ENCODE measurements around the gene LTV1. TPM values are rescaled to one million over a fixed set of nuclear protein-coding genes. Genes with fewer than 3 reads are reported as not detected.

Gene LTV1
- total and polyA plus RNA-seq, 9 of the 15 experiments (the other 6 are each of a cell fraction or from before 2014, with no cell fraction given), result 57.9 to 162 (median 119) TPM

- Histone ChIP-seq H3K27ac (ENCODE audit: extremely low read depth, low read depth, low read length) (peak overlapping the region; percentile 65), H3K4me1 (replicated peaks in 1 of 2; ENCODE audit: control insufficient read depth in 2 of 2, insufficient read depth in 2 of 2, low read length in 2 of 2) (peaks cover 38 to 49% of the 10 kb centered on the region in 2 experiments), H4K20me1 (replicated peaks; ENCODE audit: control insufficient read depth, insufficient read depth, low read length) (no peaks in the 10 kb centered on the region), H3K9ac (ENCODE audit: insufficient read depth in 1 of 2, low read depth in 2 of 2, low read length in 2 of 2) (peak overlapping the region in 1 of 2 experiments; percentile 30; a peak in 2 of 4 replicates), H3K9me1 (ENCODE audit: control insufficient read depth, insufficient read depth, low read length) (no peaks in the 10 kb centered on the region), H3K79me2 (ENCODE audit: control insufficient read depth, insufficient read depth, low read length) (no peaks in the 10 kb centered on the region), H3K36me3 (ENCODE audit: control insufficient read depth, insufficient read depth, low read length) (no peaks in the 10 kb centered on the region; the same call in 2 of the 3 replicates), H2AFZ (ENCODE audit: low read depth, low read length) (peak overlapping the region; percentile 56), H3K4me2 (ENCODE audit: insufficient read depth, low read length) (peak overlapping the region; percentile 22; the same call in 1 of the 2 replicates), H3K9me3 (replicated peaks; ENCODE audit: control insufficient read depth, insufficient read depth, low read depth, low read length) (no peaks in the 10 kb centered on the region), H3K4me3 (no peak overlapping the region), H3K27me3 (ENCODE audit: control insufficient read depth in 2 of 2, insufficient read depth in 2 of 2, low read length in 2 of 2) (no peaks in the 10 kb centered on the region)
- FAIRE-seq, result no peak
- DNase-seq (ENCODE audit: extremely low read depth in 1 of 4, low spot score in 3 of 4), result peak in 1 of 4 experiments; percentile 39
- in situ Hi-C loops (cut with MboI), result no loop called here
- POLR2A ChIA-PET, result no interaction called here
- intact Hi-C loops (cut with micrococcal nuclease), result no loop called here
- 40% methylated on average over 9 of the region's 9 CpGs for WGBS (ENCODE audit: insufficient coverage, low coverage, missing lambda C conversion rate)
- CTCF ChIA-PET (ENCODE audit: low intra/inter-chr PET ratio), result no interaction called here
- BruUV-seq (replicated peaks), result no TSS peak
- ATAC-seq, result peak; percentile 14; the same call in 2 of the 3 replicates
- TF ChIP-seq ZNF584 (CRISPR knock-in tag; IDR thresholded peaks at IDR 0.05; ENCODE audit: low read depth), result peak; percentile 57
- TF ChIP-seq TAF15 (IDR thresholded peaks at IDR 0.05; ENCODE audit: low read depth, low read length), result no peak
- TF ChIP-seq ZNF511 (CRISPR knock-in tag; IDR thresholded peaks at IDR 0.05), result no peak
- no peak for TF ChIP-seq HDAC1 (IDR thresholded peaks at IDR 0.05)
- TF ChIP-seq SMAD3 (CRISPR knock-in tag; conservative IDR thresholded peaks at IDR 0.05), result no peak
- TF ChIP-seq DIDO1 (tag; IDR thresholded peaks at IDR 0.05; ENCODE audit: low read depth), result no peak; the same call in 1 of the 2 replicates
- no peak for TF ChIP-seq ZFP91 (CRISPR knock-in tag; IDR thresholded peaks at IDR 0.05)
- no peak for TF ChIP-seq ZNF23 (CRISPR knock-in tag; IDR thresholded peaks at IDR 0.05)
- no peak for TF ChIP-seq SMARCE1 (IDR thresholded peaks at IDR 0.05)
- TF ChIP-seq ZNF197 (CRISPR knock-in tag; IDR thresholded peaks at IDR 0.05; ENCODE audit: low read depth), result no peak; the same call in 1 of the 2 replicates
- TF ChIP-seq BRF1 (IDR thresholded peaks at IDR 0.05; ENCODE audit: borderline replicate concordance, extremely low read depth, insufficient read length), result no peak
- TF ChIP-seq MTF1 (CRISPR knock-in tag; IDR thresholded peaks at IDR 0.05; ENCODE audit: borderline replicate concordance), result no peak
- TF ChIP-seq HDAC8 (tag; IDR thresholded peaks at IDR 0.05), result 0 out of 2 replicates have a peak, but pooled peaks have one; percentile 72
- no peak for TF ChIP-seq MNT (conservative IDR thresholded peaks at IDR 0.05)
- no peak for TF ChIP-seq ZNF124 (CRISPR knock-in tag; IDR thresholded peaks at IDR 0.05)
- TF ChIP-seq ZNF175 (CRISPR knock-in tag; IDR thresholded peaks at IDR 0.05; ENCODE audit: low read depth), result peak; percentile 5; the same call in 1 of the 2 replicates
- no peak for TF ChIP-seq SIX5 (IDR thresholded peaks at IDR 0.05; ENCODE audit: borderline replicate concordance in 1 of 2, insufficient read depth in 1 of 2, low read depth in 1 of 2, low read length in 2 of 2)
These were observed 39.2 kb upstream of the LTV1 start for GRCh38 chr6:143803769-143804568.
